COLO668 (cell line): ENCODE data around the gene SLC22A4.
A peak's percentile ranks its signal among the peaks of the same experiment; 100 is the strongest.

Source experiments
- DNase-seq: peaks from one replicate; lab custom pipeline; 2025; ENCODE audit not compliant: unreplicated experiment; lab: John Stamatoyannopoulos, UW

The SLC22A4 gene

GRCh38 chr5:132371603-132371994 lies 77.4 kb downstream of the SLC22A4 start:
- DNase-seq, result no peak

DNA sequence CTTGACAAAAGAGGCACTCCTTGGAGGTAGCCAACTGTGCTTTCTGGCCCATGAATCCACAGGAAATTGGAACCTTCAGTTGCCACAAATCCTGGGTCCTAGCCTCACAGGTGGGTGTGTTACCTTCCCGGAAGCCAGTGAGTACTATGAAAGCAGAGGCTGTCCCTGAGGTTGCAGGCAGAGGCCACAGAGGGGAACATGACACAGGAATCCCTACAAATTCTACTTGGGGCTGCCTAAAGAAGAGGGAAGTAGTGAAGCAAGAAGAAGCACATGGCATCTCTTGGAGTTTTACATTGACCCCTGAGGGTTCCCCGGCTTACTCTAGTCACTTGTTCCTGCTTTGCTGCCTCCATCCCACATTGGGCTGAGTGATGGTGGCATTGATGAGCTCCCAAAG lies 77.9 kb downstream of the SLC22A4 start:
- no peak for DNase-seq

GRCh38 chr5:132372542-132372941 lies 78.3 kb downstream of the SLC22A4 start:
- no peak for DNase-seq

- DNase-seq, result no peak
Measured at GRCh38 chr5:132375957-132376356, 81.8 kb downstream of the SLC22A4 start.

DNA sequence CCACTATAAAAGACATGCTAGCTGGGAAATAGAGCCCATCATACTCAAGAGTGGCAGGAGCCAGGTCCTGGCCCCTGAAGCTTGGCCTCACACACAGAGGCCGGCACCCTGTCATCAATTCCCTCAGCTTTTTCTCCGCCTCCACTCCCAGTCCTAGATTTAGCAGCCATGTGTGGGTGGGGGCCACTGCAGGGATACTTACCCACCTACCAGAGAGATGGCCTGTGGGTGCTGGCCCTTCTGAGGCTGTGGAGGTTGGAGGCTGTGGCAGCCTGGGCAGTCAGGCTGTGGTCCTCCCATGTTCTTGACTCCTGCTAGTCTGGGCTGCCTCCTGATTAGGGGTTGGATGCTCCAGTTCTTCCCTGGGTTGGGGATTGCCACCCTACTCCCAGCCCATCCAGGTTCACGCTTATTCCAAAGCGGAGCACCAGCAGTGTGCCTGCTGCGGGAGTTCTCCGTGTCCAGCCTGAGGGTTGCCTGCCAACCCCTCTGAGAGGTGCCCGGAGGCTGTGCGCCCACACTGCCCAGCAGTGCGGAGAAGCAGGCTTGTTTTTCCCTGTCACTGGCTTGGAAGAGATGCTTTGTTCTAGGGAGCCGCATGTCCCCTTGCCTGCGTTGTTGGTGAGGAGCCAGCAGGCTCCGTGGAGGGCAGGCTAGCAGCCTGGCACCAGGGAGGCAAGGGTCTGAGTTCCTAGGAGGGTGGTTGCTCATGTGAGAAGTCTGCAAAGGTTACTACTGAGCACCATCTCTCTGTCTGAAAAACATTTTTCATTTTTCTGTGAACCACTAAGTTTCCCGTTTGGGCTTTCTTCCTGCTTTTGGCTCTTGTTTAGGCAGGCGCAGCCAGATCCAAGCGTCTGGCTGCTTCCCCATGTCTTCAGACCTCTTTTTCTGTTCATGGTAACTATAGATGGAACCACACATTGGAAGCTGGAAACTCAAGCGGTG lies 82.8 kb downstream of the SLC22A4 start:
- DNase-seq, result no peak

- DNase-seq, result no peak
Measured at GRCh38 chr5:132377738-132378137, 83.5 kb downstream of the SLC22A4 start.

DNA sequence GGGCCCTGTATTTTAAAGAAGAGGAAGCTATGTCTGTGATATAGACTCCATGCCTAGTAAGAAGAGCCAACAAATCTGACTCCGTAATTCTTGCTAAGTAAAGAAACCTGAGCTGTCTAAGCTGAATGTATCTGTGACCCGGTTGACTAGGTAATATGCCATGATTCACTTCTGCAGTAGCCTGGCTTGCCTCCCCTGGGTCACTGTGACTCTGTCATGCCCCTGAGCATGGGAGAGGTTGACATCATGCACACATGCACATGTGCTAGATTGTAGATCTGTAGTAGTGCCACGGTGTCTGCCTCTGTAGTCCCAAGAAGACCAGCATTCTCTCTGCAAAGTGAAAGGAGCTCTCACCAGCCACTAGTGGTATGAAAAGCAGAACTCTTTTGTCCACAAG lies 84.4 kb downstream of the SLC22A4 start:
- no peak for DNase-seq

GRCh38 chr5:132380047-132380446 lies 85.9 kb downstream of the SLC22A4 start:
- no peak for DNase-seq

DNA sequence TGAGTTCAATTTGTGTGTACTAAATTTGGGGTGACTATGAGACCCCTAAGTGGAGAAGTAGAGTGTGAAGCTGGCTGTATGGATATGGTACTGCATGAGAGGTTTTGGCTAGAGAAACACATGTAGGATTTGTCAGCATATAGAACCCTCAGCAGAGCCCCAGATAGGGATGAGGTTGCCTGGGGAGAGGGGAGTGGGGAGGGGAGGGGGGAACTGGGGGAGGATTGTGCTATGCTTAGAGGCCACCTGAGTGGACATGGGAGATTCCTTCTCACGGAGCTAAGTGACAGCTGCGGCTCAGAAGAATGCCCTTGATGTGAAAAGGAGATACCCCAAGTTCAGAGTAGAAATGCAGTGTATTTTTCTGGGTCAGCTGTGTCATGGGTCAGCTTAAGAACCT lies 86.5 kb downstream of the SLC22A4 start:
- no peak for DNase-seq

DNA sequence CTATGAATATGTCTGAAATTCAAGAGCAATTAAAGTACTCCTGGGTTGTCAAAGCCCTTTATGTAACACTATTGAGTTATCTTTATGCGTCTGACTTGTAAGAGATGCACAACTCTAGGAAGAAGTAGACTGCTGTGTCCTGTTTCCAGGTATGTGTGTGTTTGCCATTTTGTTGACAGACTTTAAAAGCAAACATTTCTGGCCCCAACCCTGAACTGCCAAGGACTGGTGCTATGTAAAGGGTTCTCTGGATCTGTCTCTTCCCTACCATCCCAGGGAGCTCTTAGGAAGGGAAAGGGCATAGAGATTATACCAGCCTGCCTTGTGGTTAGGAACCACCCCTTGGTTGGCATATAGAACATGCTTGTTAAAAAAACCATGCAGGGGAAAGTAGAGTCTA lies 87.4 kb downstream of the SLC22A4 start:
- DNase-seq, result no peak

DNA sequence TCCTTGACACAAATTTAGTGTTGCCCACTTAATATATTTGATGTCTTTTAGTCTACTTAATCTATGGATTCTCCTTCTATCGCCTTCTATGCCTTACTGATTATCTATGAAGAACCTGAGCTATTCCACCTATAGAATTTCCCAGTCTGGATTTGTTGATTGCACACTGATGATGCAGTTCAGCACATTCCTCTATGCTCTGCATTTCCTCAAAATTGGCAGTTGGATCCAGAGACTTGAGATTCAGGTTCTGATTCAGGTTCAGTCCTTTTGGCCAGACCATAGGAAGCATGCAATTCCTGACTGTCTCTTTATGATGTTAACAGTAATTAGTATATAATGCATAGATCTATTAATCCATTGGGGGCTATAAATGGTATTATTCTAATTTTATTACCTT lies 89.1 kb downstream of the SLC22A4 start:
- no peak for DNase-seq

DNA sequence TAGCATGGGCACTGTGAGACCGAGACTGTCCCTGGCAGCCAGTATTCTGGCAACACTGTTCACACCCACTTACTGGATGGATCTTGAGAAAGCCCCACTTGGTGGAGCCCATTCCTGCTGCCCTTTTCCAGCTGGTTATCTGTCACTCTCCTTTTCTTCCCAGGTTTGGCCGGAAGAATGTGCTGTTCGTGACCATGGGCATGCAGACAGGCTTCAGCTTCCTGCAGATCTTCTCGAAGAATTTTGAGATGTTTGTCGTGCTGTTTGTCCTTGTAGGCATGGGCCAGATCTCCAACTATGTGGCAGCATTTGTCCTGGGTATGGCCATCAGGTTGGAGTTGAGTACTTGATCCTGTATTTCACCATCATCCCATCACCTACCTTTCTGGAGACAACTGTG lies 89.8 kb downstream of the SLC22A4 start:
- no peak for DNase-seq

- no peak for DNase-seq
Measured at GRCh38 chr5:132384506-132385050, 90.4 kb downstream of the SLC22A4 start.

- peak; percentile 38 for DNase-seq
Measured at GRCh38 chr5:132385326-132386105, 91.3 kb downstream of the SLC22A4 start.

DNA sequence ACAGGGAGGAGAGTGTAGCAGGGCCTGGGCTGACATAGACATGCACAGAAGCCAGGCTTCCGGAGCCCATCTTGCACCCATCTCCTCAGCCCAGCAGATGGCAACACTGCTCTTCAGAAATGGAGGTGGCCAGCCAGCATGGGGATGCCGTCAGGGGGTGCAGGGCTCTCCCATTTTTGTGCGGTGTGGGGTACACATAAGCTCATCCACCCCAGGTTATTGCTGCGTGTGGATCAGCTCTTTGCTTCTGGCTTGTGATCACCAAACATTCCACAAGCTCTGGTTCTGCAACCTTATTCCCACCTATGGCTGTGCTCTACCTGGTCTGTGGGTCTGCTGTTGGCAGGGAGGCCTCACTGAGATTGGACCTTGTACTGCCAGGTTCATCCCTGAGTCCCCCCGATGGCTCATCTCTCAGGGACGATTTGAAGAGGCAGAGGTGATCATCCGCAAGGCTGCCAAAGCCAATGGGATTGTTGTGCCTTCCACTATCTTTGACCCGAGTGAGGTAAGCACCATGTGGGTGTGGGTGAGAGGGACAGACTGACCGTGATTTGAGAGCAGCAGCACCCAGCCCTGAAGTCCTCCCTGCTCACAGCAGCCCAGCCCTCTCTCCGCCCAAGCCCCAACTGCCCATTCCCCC lies 92.6 kb downstream of the SLC22A4 start:
- DNase-seq, result peak; percentile 37

DNA sequence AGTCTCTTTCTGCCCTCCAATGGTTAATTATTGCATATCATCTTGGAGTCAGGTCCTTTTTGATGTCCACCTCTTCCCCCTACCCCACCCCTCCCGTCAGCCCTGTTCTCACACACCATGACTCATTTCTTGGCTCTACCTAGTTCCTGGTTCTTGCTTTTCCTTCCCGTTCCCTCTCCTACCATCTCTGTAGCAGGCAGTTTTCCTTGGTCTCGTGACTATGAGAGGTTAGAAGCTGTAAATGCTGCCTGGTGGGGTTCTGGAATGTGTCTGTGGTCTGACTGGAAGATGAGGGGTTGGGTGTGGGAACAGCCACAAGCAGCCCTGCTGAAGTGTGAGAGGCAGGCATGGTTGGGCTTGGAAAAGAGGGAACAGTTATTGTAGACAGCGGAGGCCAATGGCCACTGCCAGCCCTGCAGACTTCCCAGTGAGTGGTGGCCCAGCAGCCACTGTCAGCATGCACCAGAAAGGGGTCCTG lies 93.5 kb downstream of the SLC22A4 start:
- DNase-seq, result no peak

DNA sequence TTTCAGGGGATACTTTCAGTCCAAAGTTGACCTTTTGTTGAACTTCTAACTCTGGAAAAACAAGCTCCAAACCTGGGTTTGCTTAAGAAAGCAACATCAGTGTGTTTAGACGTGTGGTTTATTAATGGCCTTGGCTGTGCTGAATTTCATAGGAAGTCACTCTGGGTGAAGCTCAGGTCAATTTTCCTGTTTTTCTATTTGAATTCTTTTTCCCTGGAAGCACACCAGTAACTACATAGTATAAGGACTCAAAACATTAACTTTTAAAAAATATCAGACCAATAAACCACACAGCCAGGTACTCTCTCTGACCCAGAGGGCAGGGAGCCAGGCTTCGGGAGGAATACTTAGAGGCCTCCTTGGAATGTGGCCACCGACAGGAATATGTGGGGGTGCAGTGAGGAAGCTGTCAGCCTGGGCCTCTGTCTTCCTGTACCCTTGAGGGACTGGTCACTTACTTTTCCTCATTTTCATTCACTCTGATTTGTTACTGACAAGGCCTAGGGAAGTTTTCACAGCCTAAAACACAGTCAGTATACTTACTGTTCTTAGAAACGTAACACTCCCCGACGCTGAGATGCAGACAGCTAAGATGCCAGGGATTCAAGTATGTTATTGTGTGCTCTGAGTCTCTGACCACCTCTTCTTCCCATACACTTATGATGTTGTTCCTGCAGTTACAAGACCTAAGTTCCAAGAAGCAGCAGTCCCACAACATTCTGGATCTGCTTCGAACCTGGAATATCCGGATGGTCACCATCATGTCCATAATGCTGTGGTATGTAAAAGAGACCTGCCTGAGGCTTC lies 94.3 kb downstream of the SLC22A4 start:
- DNase-seq, result no peak

DNA sequence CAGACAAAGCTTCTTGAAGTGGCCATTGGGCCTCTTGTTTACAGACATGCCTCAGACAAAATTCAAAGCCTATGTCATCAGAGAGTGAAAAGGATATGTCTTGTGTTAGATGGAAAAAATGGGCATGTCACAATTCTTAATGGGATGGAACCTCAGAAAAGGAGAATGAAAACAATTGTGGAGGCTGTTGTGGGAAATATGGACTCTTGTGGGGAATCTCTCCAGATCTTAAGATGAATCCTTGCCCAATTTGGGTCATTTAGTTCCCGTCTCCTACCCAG lies 94.8 kb downstream of the SLC22A4 start:
- DNase-seq, result no peak

GRCh38 chr5:132389585-132390286 lies 95.5 kb downstream of the SLC22A4 start:
- DNase-seq, result peak; percentile 8

GRCh38 chr5:132391247-132391646 lies 97.1 kb downstream of the SLC22A4 start:
- no peak for DNase-seq
